Activated CD8-positive, alpha-beta memory T cell treated with anti-CD3 and anti-CD28 coated beads for 24 hours (primary cell): Measurements from ENCODE around the gene POTEB2.
"Not testable (repeated sequence)": the region's sequence is repeated elsewhere in the genome, so short reads cannot be mapped to it uniquely, and the experiment has no call there.

Experiments used
- DNase-seq: peaks from one replicate; pipeline ENCODE4 v3.0.0-alpha.2; 2020

The POTEB2 gene

DNA sequence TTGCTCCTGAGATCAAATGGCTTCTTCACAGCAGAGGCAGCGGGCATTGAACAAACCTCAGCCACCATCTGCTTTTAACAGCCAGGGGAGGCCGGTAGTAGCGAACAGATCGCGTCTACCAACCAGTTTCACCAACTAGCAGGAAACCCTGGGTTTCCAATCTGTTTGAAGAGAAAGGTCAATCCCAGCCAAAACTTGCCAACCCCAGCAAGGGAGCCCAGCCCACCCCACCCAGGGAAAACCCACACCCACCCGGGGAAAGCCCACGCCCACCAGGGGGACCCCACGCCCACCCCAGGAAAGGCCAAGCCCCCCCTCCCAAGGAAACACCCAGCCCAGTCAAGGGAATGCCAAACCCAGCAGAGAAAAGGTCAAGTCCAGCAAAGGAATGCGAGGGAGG lies at the start of gene POTEB2:
Gene POTEB2 (minus strand): TSS at position 101 of the 400 bp plus-strand sequence. CDS start 33 bp downstream, at position 68.
- not testable (repeated sequence) for DNase-seq

DNA sequence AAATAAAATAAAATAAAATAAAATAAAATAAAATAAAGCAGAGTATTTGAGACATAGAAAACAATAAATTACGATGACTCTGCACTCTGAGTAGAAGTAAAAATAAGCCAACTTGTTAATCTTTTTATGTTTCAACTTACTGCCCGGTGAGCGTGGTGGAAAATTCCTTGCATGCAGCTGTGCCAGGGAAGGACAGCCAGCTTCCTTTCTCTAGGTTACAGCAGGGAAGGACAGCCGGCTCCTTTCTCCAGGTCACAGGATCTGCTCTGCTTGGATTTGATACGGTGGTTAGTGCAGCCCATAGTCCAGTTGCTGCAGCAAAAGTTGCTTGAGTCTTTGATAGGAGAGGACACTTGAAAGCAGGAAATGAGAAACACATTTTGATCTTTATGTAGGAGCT lies 13.8 kb upstream of the POTEB2 start:
- not testable (repeated sequence) for DNase-seq

GRCh38 chr15:20878464-20878863 lies 12.3 kb upstream of the POTEB2 start:
- not testable (repeated sequence) for DNase-seq

DNA sequence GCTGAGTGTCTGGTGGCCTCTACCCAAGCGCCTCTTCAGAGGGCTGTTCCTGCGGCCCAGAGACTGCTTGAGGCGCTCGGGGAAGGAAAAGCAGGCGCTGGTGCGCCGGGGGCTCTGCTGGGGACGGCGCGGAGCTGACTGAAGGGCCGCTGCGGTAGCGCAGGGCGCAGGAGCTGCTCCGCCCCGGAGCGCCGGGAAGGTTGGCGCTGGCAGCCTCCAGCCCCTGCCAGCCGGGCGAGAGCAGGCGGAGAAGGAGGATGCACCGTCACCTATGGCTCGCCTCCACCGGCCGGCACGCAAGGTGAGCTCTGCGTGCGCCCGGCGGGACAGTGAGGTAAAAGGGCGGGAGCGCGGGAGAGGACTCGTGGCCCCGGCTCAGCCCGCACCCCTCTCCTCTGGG lies 11.7 kb upstream of the POTEB2 start:
- not testable (repeated sequence) for DNase-seq
